Transverse colon (tissue), 4 donors: ENCODE measurements around the gene MMP24OS. TPM values are rescaled to one million over a fixed set of nuclear protein-coding genes. Genes with fewer than 3 reads are reported as not detected.
A peak's percentile ranks its signal among the peaks of the same experiment; 100 is the strongest.

Source experiments
- DNase-seq: peaks from one replicate; pipeline ENCODE4 v3.0.0-alpha.2; 2019
- H3K27ac ChIP-seq, 4 donors: fragments of 200-600 bp; sonication (generic); 2 replicates each; pipeline ENCODE4 v1.5.1; 2016 to 2018; ENCODE audit warnings: inconsistent platforms in 4 of 4
- H3K27me3 ChIP-seq: fragments of 200-600 bp; sonication (generic); 2 replicates; pipeline ENCODE4 v1.5.1; 2017; ENCODE audit warnings: inconsistent platforms
- H3K36me3 ChIP-seq, 4 donors: fragments of 200-600 bp; sonication (generic); 2 replicates each; pipeline ENCODE4 v1.5.1; 2017 to 2019; ENCODE audit warnings: inconsistent platforms in 4 of 4
- H3K4me1 ChIP-seq, 4 donors: fragments of 200-600 bp; sonication (generic); 2 replicates each; pipeline ENCODE4 v1.5.1; 2017 to 2020; ENCODE audit warnings: inconsistent platforms in 4 of 4
- H3K4me3 ChIP-seq, 4 donors: fragments of 200-600 bp; sonication (generic); 1 replicate in 1 of 4; 2 replicates in 3 of 4; pipeline versions ENCODE4 v1.5.1 to v1.6.1; 2017 to 2019; ENCODE audit warnings: inconsistent platforms in 4 of 4
- H3K9me3 ChIP-seq, 2 donors: fragments of 200-600 bp; sonication (generic); 2 replicates each; pipeline ENCODE4 v1.5.1; 2017 to 2019; ENCODE audit warnings: inconsistent platforms in 2 of 2
- CTCF ChIP-seq, 5 experiments: fragments of 200-600 bp in 3 of 5; fragments of 450-650 bp in 2 of 5; sonication (generic) in 3 of 5; IDR thresholded peaks; 1 replicate in 2 of 5; 2 replicates in 3 of 5; pipeline ENCODE4 v1.5.1; 2016 to 2017; ENCODE audit warnings: antibody characterized with exemption in 5 of 5, inconsistent platforms in 3 of 5, mild to moderate bottlenecking in 2 of 5, moderate library complexity in 1 of 5
- EP300 ChIP-seq: sonication (generic); formaldehyde crosslinking; IDR thresholded peaks from one replicate; pipeline ENCODE4 v1.6.1; 2017; ENCODE audit warnings: antibody characterized with exemption, low read depth
- POLR2A ChIP-seq: fragments of 450-650 bp; IDR thresholded peaks from one replicate; pipeline ENCODE4 v1.6.1; 2016; ENCODE audit warnings: antibody characterized with exemption, mild to moderate bottlenecking, moderate library complexity
- POLR2AphosphoS5 ChIP-seq, 3 donors: sonication (generic); formaldehyde crosslinking; IDR thresholded peaks; one replicate each; pipeline ENCODE4 v1.6.1; 2016; ENCODE audit warnings: antibody characterized with exemption in 3 of 3
- WGBS, 2 donors: methylation state at CpG; one replicate each; pipeline ENCODE4 v1.1.5; 2018; ENCODE audit warnings: low coverage in 1 of 2; 5-methylcytosine and 5-hydroxymethylcytosine counted together
- in situ Hi-C, 4 donors: fragments of 200-750 bp; cut with MboI; loops; one replicate each; pipeline versions ENCODE4 v1.15.0 to v1.15.1; 2017; ENCODE audit warnings: low sequenced_read_pairs in 3 of 4, low pct_ligation_motif_present in 1 of 4, low pct_unique_long_range_greater_than_20kb in 1 of 4
- intact Hi-C: fragments of 100-400 bp; cut with DNase I; formaldehyde crosslinking; loops from one replicate; pipeline ENCODE4 v1.15.1; 2023; ENCODE audit warnings: low total_unique reads
- total RNA-seq, 4 donors: library from RNA; depleted of rRNA; stranded (reverse); fragments of >200 nt; gene quantifications; one replicate each; pipeline ENCODE4 v1.1.0, GENCODE V29; 2016

Gene MMP24OS
- total RNA-seq, 4 donors from 2014 or later = 32.4 to 81.1 (median 47.9) TPM

GRCh38 chr20:35283441-35284266 is 5.7 kb upstream of the MMP24OS start:
- peak overlapping the region; percentile 87 to 90 (median 89) for H3K27ac ChIP-seq
- no peak for DNase-seq
- no peaks in the 10 kb centered on the region for H3K27me3 ChIP-seq
- no peaks in the 10 kb centered on the region for H3K9me3 ChIP-seq
- no peak for TF ChIP-seq EP300
- peak; percentile 18 for TF ChIP-seq POLR2A
- TF ChIP-seq POLR2AphosphoS5 (IDR thresholded peaks at IDR 0.05) = peak in 1 of 3 donors; percentile 69
- intact Hi-C loops (no loop called here), in situ Hi-C loops (no loop called here)
- H3K4me3 ChIP-seq = peak overlapping the region; percentile 74 to 95 (median 85)
- peaks cover 0 to 19% (median 0%) of the 10 kb centered on the region in 4 donors for H3K36me3 ChIP-seq
- peaks cover 10 to 32% (median 21%) of the 10 kb centered on the region in 4 donors for H3K4me1 ChIP-seq
- WGBS, 2 donors = 14 to 25% methylated on average over 6 to 24 of the region's 24 CpGs

DNA sequence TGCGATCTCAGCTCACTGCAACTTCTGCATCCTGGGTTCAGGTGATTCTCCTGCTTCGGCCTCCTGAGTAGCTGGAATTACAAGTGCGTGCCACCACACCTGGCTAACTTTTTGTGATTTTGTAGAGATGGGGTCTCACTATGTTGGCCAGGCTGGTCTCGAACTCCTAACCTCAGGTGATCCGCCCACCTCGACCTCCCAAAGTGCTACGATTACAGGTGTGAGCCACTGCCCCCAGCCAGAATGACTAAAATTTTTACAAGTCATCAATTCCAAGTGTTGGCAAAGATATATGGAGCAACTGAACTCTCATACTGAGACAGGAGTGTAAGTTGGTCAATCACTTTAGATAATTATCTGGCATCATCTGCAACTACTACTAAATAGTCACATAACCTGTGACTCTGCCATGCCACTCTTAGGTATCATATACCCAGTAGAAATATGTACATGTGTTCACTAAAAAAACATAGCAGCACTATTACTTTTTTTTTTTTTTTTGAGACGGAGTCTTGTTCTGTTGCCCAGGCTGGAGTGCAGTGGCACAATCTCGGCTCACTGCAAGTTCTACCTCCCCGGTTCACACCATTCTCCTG is 3.7 kb upstream of the MMP24OS start:
- Histone ChIP-seq H3K4me1 (peaks cover 15 to 42% (median 33%) of the 10 kb centered on the region in 4 donors), H3K36me3 (peaks cover 0 to 21% (median 0%) of the 10 kb centered on the region in 4 donors), H3K27ac (no peak overlapping the region), H3K9me3 (no peaks in the 10 kb centered on the region), H3K27me3 (no peaks in the 10 kb centered on the region), H3K4me3 (no peak overlapping the region)
- in situ Hi-C loops (no loop called here), intact Hi-C loops (no loop called here)
- DNase-seq = no peak
- WGBS, 2 donors = 95 to 97% methylated on average over 4 to 10 of the region's 10 CpGs
- TF ChIP-seq POLR2A (no peak), EP300 (no peak), CTCF (IDR thresholded peaks at IDR 0.05) (no peak), POLR2AphosphoS5 (IDR thresholded peaks at IDR 0.05) (no peak)

DNA sequence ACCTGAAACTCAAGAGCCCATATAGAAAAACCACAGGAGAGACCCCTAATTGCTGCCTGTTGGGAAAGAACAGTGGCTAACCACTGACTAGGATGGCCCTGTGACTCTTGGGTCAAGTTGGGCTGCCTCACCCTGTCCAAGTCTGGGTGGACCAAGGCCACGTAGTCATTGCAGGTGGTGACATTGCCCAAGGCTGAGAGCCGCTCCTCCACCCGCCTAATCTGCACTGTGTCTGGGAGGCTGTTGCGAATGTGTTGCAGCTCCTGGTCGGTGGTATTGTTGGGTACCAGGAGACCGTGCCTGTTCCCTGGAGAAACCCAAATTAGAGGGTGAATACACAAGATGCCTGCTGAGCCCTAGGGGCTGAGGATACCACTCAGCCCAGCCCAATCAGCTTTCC is 2.6 kb upstream of the MMP24OS start:
- Histone ChIP-seq H3K9me3 (no peaks in the 10 kb centered on the region), H3K27ac (no peak overlapping the region), H3K36me3 (peaks cover 0 to 21% (median 0%) of the 10 kb centered on the region in 4 donors), H3K4me1 (peaks cover 18 to 43% (median 40%) of the 10 kb centered on the region in 4 donors), H3K27me3 (no peaks in the 10 kb centered on the region), H3K4me3 (no peak overlapping the region)
- in situ Hi-C loops (no loop called here), intact Hi-C loops (no loop called here)
- TF ChIP-seq POLR2A (no peak), EP300 (no peak), POLR2AphosphoS5 (IDR thresholded peaks at IDR 0.05) (no peak), CTCF (IDR thresholded peaks at IDR 0.05) (no peak)
- no peak for DNase-seq
- WGBS, 2 donors = 96% methylated on average over 6 of the region's 6 CpGs; no CpG with 5 or more reads in 1 of the 2 donors

GRCh38 chr20:35279533-35280174 is 1.7 kb upstream of the MMP24OS start:
- no peak for TF ChIP-seq EP300
- TF ChIP-seq POLR2A = no peak
- TF ChIP-seq POLR2AphosphoS5 (IDR thresholded peaks at IDR 0.05) = no peak
- TF ChIP-seq CTCF (IDR thresholded peaks at IDR 0.05) = no peak
- DNase-seq = no peak
- in situ Hi-C loops (no loop called here), intact Hi-C loops (loop anchor here (10.0 kb wide), 1 partner anchor 135 kb away; the partner anchor contains the start of gene EDEM2)
- H3K9me3 ChIP-seq = no peaks in the 10 kb centered on the region
- H3K27me3 ChIP-seq = no peaks in the 10 kb centered on the region
- WGBS, 2 donors = 92 to 100% methylated on average over 2 to 7 of the region's 7 CpGs
- peaks cover 0 to 21% (median 0%) of the 10 kb centered on the region in 4 donors for H3K36me3 ChIP-seq
- H3K4me3 ChIP-seq = no peak overlapping the region
- no peak overlapping the region for H3K27ac ChIP-seq
- peaks cover 12 to 36% (median 32%) of the 10 kb centered on the region in 4 donors for H3K4me1 ChIP-seq
